Spleen (tissue), 7 donors: ENCODE results near the gene MYO1D.
A peak's percentile ranks its signal among the peaks of the same experiment; 100 is the strongest.

Experiments used
- CTCF ChIP-seq, 11 experiments: fragments of 200-600 bp in 7 of 11; fragments of 450-650 bp in 4 of 11; sonication (generic) in 4 of 11; IDR thresholded peaks in 8 of 11; conservative IDR thresholded peaks in 3 of 11; 1 replicate in 7 of 11; 2 replicates in 4 of 11; pipeline versions ENCODE4 v1.4.0 to v1.8.0; 2016 to 2021; ENCODE audit warnings: antibody characterized with exemption in 11 of 11, inconsistent platforms in 4 of 11, mild to moderate bottlenecking in 1 of 11
- POLR2AphosphoS5 ChIP-seq, 3 donors: sonication (generic); formaldehyde crosslinking; IDR thresholded peaks; one replicate each; pipeline ENCODE4 v1.5.1; 2017; ENCODE audit warnings: antibody characterized with exemption in 3 of 3
- donor health status: DM: no; HTN: no; CAD: no; lungs with moderate emphysema.
- donor health status: DM: no; HTN: no; CAD: no.
- donor health status: DM: no; HTN: no; CAD: no.

DNA sequence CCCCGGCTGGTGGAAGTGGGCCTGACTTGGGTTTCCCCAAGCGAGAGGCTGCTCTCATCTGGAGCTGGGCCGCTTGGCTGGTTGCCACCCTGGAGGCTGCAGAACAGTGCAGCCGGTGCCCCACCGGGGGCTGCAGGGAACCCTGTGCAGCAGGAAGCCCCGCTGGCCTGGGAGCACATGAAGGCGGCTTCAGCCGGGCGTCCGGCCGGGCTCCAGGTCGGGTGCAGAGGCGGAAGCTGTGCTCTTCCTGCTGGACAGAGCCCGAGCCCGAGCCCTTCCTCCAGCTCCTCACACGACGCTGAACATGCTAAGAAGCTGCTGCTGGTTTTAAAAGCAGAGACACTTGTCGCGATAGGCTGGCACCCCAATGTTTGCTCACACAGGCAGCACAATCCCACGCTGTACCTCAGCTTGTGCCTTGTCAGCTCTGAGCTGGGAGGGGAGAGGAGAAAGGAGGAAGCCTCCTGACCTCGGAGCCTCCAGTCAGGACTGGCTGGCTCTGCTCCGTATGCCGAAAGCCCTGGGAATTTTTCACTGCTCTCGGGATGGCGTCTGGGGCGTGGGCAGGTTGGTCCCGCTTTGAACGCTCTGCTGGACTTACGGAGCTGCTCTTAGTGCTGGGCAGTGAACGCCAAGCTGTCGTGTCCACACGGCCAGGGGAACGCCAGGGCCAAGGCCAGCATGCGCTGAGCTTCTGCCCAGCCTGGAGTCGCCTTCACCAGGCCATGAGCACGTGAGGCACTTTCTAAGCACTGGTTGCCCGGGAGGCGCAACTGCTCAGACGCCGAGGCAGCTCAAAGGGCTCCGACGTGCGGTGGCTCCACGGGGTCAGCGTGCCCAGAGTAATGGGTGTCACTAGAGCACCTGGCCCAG, 381.3 kb downstream of the MYO1D start:
- TF ChIP-seq POLR2AphosphoS5 (IDR thresholded peaks at IDR 0.05) (peak in 2 of 3 donors; percentile 60 to 63), CTCF (IDR thresholded peaks at IDR 0.05 in 8 of 11, conservative IDR thresholded peaks at IDR 0.05 in 3 of 11) (no peak)
